ENCODE results near the gene METTL1.
"Not testable (repeated sequence)": the region's sequence is repeated elsewhere in the genome, so short reads cannot be mapped to it uniquely, and the experiment has no call there.

- TF ChIP-seq, protein P1, sequence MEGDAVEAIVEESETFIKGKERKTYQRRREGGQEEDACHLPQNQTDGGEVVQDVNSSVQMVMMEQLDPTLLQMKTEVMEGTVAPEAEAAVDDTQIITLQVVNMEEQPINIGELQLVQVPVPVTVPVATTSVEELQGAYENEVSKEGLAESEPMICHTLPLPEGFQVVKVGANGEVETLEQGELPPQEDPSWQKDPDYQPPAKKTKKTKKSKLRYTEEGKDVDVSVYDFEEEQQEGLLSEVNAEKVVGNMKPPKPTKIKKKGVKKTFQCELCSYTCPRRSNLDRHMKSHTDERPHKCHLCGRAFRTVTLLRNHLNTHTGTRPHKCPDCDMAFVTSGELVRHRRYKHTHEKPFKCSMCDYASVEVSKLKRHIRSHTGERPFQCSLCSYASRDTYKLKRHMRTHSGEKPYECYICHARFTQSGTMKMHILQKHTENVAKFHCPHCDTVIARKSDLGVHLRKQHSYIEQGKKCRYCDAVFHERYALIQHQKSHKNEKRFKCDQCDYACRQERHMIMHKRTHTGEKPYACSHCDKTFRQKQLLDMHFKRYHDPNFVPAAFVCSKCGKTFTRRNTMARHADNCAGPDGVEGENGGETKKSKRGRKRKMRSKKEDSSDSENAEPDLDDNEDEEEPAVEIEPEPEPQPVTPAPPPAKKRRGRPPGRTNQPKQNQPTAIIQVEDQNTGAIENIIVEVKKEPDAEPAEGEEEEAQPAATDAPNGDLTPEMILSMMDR (IDR thresholded peaks at IDR 0.05; ENCODE audit: insufficient read depth, low read length, poor library complexity, severe bottlenecking): not testable (repeated sequence)
- not testable (repeated sequence) for TF ChIP-seq EZH2phosphoT487 (conservative IDR thresholded peaks at IDR 0.05; ENCODE audit: low read length)
These were observed 46.1 kb upstream of the METTL1 start for GRCh38 chr12:57817990-57818331.

Measured in SU-DHL-6 (cell line).